SHP77 (cell line): Measurements from ENCODE around the gene MAGEE1.

Experiments
- DNase-seq, 2 experiments: peaks; one replicate each; lab custom pipeline; 2025; lab: John Stamatoyannopoulos, UW

MAGEE1 gene, protein sequence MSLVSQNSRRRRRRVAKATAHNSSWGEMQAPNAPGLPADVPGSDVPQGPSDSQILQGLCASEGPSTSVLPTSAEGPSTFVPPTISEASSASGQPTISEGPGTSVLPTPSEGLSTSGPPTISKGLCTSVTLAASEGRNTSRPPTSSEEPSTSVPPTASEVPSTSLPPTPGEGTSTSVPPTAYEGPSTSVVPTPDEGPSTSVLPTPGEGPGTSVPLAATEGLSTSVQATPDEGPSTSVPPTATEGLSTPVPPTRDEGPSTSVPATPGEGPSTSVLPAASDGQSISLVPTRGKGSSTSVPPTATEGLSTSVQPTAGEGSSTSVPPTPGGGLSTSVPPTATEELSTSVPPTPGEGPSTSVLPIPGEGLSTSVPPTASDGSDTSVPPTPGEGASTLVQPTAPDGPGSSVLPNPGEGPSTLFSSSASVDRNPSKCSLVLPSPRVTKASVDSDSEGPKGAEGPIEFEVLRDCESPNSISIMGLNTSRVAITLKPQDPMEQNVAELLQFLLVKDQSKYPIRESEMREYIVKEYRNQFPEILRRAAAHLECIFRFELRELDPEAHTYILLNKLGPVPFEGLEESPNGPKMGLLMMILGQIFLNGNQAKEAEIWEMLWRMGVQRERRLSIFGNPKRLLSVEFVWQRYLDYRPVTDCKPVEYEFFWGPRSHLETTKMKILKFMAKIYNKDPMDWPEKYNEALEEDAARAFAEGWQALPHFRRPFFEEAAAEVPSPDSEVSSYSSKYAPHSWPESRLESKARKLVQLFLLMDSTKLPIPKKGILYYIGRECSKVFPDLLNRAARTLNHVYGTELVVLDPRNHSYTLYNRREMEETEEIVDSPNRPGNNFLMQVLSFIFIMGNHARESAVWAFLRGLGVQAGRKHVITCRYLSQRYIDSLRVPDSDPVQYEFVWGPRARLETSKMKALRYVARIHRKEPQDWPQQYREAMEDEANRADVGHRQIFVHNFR

DNA sequence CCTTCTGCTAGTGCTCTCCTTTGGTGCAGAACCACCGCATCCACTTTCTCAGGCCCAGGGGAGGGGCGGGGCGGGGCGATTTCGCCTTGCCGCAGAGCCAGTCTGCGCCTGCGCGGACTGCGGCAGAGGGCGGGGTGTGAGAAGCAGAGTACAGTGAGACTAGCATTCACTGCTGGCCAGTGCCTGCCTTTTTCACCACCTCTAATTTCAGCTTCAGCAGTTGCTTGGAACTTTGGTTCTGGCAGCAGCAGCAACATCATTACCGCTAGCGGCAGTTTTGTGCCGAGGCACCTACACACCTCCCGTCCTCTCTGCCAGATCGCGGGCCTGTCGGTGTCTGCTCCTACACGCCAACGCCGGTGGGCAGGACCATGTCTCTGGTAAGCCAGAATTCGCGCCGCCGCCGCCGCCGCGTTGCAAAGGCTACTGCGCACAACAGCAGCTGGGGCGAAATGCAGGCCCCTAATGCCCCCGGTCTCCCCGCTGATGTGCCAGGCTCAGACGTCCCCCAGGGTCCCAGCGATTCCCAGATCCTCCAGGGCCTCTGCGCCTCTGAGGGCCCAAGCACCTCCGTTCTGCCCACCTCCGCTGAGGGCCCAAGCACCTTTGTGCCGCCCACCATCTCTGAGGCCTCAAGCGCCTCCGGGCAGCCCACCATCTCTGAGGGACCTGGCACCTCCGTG, at the start of gene MAGEE1:
Gene MAGEE1 (plus strand): TSS at position 151 of the 683 bp plus-strand sequence. CDS start 221 bp downstream, at position 372.
- peak; percentile 25 for DNase-seq

DNA sequence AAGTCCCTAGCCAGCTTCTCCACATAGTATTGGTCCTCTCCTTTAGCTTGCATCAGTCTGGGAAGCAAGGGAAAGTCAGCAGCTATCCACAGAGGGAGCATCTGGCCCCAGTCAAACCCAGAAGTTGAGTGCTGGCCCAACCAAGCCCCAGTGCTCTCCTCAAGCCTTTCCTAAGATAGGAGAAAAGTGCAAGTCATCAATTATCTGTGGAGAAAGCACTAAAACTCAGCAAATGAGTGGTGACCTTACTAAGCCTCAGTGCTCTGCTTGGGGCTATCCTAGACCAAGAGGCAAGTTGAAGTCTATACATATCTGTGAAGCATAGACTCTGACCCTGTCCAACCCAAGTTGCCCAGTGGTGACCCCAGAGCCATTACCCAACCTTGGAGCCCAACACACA, 28.5 kb upstream of the MAGEE1 start:
- DNase-seq = no peak

DNA sequence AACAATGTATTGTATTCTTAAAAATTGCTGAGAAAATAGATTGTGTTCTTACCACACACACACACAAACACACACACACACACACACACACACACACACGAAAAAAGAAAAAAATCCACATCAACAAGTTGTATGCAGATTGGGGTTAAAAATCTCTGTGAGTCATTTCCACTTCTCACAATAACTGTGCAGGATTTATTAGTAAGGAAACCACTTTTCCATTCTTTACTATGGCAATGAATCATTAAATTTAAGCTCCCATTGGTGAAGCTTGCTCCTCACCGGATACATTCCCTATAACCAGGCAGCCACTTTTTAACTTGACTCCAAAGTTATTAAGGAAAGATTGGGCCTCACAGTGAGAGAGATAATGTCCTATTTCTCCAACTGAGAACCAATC, 19.7 kb upstream of the MAGEE1 start:
- DNase-seq = no peak

DNA sequence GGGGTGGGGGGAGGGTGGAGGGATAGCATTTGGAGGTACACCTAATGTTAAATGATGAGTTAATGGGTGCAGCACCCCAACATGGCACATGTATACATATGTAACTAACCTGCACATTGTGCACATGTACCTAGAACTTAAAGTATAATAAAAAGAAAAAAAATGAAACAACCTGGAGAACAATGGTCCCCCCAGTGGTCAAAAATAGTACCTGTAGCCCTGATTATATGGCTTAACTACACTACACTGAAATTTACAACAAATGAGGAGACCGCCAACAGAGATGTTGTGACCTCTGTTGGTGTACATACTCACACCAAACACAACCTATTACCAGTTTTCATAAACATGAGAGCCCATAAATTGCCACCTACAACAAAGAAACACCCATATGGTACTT, 7.3 kb upstream of the MAGEE1 start:
- DNase-seq = no peak

DNA sequence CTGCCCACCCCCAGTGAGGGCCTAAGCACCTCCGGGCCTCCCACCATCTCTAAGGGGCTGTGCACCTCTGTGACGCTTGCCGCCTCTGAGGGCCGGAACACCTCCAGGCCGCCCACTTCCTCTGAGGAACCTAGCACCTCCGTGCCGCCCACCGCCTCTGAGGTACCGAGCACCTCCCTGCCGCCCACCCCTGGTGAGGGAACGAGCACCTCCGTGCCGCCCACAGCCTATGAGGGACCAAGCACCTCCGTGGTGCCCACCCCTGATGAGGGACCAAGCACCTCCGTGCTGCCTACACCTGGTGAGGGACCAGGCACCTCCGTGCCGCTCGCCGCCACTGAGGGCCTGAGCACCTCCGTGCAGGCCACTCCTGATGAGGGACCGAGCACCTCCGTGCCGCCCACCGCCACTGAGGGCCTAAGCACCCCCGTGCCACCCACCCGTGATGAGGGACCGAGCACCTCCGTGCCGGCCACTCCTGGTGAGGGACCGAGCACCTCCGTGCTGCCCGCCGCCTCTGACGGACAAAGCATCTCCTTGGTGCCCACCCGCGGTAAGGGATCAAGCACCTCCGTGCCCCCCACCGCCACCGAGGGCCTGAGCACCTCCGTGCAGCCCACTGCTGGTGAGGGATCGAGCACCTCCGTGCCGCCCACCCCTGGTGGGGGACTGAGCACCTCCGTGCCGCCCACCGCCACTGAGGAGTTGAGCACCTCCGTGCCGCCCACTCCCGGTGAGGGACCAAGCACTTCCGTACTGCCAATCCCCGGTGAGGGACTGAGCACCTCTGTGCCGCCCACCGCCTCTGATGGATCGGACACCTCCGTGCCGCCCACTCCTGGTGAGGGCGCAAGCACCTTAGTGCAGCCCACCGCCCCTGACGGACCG, 977 bp downstream of the MAGEE1 start:
- DNase-seq = no peak

DNA sequence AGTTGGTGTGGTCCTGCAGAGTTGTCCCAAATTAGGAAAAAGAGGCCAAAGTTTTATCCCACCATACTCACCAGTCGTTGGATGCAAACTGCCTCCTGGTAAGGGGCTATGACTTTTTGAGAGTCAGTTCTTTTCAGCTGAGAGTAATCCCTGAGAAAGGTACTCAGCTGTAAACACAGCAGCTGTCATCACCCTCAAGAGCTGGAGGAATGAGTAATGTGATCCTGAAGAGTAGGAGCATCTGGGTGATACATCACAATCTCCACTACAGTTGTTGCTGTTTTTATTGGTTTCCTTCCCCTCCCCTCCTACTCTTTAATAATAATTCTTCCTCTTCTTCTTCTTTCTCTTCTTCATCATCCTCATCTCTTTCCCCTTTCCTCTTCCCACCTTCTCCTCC, 5.7 kb downstream of the MAGEE1 start:
- peak in 1 of 2 experiments; percentile 5 for DNase-seq

DNA sequence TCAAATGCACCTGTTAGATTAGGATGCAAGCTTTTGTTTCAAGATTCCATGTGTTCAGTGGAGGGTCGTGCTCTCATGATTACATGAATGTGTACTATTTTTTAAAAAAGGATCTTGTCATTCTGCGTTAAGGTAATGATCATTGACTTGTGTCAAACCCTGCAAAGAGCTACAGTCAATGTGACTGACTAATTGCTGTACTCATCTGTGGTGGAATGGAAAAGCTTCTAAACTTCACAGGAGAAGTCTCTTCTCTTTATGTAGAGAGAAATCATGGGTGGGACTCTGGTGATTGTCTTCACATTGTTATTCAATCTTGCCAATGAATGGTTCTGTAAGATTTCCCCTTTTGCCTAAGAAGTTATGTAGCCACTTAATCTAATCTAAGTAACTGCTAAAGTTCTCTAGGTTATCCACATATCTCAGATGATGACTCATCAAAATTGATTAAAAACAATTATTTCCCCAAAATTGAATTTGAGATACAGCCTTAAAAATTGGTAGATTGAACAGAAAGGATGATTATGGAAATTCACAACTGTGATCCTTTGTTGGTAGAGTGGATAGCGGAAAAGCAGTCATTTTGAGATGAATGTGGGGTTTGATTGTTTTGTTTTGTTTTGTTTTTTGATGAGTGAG, 6.7 kb downstream of the MAGEE1 start:
- no peak for DNase-seq

DNA sequence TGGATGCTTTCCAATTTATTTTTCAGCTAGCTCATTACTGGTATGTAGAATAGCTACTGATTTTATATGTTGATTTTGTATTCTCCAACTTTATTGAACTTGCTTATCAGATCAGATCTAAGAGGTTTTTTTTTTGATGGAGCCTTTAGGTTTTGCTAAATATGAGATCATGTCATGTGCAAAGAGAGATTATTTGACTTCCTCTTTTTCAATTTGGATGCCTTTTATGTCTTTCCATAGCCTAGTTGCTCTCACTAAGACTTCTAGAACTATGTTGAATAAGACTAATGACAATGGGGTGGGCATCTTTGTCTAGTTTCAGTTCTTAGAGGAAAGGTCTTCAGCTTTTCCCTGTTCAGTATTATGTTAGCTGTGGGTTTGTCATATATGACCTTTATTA, 11.7 kb downstream of the MAGEE1 start:
- no peak for DNase-seq

DNA sequence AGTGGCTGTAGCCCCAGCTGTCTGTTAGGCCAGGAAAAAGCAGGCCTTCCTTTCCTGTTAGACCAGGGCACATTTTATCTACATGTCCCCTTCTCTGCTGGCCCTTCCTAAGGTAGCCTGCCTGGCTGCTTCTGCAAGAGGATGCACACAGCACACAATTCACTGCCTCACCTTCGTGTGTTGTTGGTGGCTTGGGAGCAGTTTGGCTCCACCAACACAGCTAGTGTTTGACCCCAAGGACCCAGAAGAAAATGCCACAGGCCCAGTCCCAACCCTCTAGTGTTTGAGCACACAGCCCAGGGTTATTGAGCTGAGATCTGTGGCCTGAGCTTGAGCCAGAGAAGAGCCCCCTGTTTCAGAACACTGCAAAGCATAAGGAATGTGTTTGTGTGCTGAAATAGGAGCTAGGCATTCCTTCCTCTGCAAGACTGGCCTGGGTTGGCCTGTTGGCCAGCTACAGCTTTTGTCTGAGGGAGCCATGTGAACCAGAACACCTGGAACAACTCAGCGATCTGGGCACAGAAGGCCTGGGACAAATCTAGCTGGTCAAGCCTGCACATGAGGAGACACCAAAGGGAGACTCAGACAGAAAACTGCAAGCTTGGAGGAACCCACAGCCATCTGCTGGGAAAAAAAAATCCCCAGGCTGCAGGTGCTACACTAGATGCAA, 26.4 kb downstream of the MAGEE1 start:
- no peak for DNase-seq

DNA sequence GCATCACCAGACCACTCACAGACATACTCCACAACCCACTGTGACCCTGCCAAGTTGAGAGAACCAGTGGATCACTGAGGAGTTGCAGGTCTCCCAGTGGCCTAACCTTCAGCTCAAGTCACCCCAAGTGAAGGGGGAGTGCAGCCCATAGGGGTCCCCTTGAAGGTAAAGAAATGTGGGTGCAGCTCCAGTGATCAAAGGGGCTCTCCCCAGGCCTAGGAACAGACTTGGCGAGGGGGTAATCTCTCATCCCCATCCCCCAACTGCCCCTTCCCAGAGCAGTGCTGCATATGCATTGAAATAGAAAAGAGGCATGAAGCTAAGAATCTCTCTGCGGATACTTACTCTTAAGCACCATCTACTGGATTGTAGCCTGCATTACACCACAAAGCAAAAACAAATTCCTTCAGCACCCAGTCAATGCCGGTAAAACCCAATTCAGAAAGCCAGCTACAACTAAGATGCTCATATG, 27.0 kb downstream of the MAGEE1 start:
- DNase-seq = no peak

DNA sequence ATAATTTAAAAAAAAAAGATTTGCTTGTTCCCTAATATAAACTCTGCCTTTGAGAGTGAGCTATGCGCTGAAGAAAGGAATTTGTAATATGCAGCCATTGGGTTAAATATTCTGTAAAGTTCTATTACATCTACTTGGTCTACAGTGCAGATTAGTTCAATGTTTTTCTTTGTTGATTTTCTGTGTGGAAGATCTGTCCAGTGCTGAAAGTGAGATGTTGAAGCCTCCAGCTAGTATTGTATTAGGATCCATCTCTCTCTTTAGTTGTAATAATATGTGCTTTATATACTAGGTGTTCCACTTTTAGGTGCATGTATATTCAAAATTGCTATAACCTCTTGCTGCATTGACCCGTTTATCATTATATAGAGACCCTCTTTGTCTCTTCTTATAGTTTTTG, 49.8 kb downstream of the MAGEE1 start:
- no peak for DNase-seq
